HG02763 (cell line): Measurements from ENCODE around the gene UVSSA.
"Not testable (repeated sequence)": the region's sequence is repeated elsewhere in the genome, so short reads cannot be mapped to it uniquely, and the experiment has no call there.

Experiments
- ATAC-seq: cut with Tn5 transposase; IDR thresholded peaks from one replicate; pipeline ENCODE4 v1.9.1; 2021; ENCODE audit warnings: mild to moderate bottlenecking, moderate library complexity; ENCODE audit not compliant: unreplicated experiment

UVSSA gene

DNA sequence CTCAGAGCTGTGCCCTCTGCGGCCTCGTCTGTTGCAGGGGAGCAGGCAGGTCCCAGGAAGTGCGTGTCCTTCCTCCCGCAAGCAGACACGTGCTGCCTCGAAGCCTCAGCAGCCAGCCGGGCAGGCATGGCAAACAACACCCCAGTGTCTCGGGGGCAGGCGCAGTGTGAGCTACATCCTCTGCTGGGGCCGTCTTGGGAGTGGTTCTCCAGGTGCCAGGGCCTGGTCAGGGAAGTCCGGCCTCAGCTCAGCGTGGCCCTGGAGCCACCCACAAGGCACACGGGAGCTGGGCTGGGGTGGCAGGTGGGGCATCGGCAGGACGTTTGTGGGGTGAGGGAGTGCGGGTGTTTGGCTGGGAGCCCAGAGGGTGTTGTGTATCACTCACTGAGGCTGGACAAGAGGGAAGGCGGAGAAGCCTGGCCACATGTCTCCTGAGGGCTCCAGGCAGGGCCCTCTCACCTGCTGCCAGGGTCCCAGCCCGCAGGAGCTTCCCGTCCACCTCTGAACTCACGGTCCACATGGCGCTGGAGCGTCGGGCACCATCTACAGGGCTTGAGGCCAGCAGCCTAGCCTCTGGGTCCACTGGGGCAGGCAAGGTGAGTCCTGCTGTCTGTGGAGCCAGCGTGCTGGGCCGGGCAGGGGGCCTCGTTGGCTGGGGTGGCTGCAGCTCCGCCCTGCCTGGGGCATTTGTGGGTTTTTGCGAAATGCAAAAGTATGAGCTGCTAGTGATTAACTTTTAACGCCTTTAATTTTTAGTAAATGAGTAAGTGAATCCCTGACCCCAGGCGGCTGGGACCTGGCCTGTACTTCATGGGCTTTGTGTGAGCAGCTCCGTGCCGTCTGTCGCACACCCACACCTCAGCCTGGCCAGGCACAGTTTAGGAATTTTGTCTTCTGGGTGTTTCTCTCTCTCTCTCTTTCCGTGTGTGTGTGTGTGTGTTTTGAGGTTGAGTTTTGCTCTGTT, 17.3 kb upstream of the UVSSA start:
- ATAC-seq: no peak

DNA sequence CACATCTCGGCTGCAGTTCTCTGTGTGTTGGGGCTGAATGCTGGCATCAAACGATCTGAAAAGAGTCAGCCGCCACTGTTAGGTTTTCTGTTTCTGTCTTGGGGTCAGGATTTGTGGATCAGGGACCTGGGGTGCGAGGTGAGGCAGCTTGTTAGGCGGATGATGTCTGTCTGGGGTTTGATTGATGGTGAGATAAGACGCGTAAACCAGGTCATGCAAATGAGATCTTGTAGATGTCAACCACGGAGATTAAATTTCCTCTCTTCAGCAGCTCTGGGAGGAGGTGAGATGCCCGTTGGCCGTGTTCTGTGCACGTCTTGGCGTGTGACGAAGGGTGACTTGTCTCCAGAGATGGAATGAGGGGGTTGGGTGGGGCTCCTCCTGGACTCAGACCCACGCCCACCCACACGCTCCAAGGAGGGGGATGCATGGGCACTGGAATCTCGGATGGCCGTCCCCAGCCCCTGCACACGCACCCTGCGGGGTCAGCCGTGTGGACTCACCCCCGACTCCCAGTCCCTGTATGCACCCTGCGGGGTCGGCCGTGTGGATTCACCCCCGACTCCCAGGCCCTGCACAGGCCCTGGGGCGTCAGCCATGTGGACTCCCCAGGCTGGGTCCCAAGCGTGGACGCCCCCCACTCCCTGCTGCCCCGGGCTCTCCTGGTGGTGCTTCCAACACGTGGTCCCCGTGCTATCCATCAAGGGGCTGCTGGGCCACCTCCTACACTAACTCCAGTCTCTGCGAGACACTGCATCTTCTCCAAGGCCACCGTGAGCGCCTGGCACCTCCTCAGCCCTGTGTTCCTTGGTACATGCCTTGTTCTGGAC, 16.0 kb upstream of the UVSSA start:
- no peak for ATAC-seq

DNA sequence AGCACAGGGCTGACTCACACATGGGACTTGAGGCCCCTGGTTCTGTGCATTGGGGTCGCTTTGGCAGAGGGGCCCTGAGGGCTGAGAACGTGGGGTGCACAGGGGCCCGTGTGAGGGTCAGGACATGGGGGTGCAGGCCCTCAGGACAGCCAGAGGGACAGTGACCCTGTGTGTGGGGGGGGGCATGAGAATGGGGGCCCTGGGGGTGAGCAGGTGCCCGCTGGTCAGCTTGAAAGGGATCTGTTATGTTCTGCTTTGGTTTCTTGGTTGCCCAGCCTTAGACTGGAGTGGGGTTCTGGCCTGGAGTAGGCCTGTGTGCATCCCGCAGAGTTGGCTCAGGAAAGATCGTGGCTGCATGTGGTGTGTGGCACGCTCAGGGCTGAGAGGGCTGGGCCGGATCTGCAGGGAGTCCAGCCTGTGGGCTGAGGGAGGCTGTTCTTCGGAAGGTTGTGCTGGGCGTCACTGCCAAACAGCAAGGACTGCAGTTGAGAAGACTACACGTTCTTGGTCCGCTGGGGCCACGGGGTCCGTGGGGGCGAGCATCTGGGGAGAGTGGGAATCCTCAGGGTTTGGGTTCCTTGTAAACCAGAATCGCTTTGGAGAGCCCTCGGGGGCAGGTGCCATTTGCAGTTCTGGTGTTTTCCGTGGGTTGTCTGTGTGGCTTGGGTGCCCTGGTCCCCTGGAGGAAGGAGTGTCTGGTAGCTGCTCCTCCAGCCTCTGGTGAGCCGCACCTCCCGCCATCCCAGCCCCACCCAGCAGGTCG, 15.2 kb upstream of the UVSSA start:
- no peak for ATAC-seq

DNA sequence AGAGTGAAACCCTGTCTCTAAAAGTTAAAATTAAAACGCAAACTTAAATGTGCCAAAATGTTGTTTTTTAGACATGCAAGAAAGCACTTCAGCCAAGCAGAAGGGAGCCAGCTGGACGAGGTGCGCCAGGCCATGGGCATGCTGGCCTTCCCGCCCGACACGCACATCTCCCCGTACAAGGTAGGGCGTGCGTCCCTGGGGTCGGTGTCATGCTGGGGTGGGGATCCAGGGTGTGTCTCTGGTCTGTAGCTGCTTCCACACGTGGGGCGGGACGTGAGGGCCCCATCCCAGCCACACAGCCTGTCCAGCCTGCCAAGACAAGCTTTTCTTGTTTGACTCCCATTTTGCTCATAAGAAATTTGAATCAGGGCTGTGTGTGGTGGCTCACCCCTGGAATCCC, 14.3 kb upstream of the UVSSA start:
- no peak for ATAC-seq

DNA sequence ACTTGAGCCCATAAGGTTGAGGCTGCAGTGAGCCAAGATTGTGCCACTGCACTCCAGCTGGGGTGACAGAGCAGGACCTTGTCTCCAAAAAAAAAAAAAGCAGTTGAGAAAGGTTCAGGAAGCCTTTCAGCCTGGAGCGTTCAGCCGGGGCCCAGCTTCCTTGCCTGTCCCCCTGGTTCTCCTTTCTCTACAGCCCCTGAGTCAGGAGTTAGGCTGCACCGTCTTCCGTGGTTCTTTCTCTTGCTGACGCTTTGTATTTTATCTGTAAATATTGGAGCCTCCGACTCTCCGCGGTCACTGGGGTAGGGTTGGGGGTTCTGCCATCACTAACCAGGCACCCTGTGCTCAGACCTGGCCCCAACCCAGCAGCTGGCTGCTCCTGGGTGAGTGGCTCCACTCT, 13.8 kb upstream of the UVSSA start:
- ATAC-seq: no peak

DNA sequence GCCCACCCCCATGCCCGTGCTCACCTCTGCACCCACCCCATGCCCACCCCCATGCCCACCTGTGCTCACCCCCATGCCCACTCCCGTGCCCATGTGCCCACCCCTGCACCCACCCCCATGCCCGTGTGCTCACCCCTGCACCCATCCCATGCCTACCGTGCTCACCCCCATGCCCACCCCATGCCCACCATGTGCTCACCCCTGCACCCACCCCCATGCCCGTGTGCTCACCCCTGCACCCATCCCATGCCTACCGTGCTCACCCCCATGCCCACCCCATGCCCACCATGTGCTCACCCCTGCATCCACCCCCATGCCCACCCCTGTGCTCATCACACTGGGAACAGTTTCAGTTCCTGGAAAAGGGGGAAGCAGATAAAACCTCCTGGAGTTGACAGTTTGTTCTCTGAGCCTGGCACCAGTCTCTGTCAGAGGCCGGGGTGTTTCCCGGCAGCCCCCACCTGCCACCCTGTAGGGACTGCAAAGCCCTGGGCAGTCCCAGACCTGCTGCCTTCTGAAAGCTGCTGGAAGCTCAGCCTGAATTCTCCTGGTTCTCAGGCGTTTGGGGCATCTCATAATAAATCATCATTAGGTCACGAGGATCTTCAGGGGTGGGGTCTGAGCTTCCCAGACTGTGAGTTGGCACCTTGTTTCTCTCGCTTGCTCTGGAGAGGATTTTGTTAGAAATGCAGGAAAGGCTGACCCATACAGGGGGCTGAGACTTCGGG, 13.0 kb upstream of the UVSSA start:
- not testable (repeated sequence) for ATAC-seq

DNA sequence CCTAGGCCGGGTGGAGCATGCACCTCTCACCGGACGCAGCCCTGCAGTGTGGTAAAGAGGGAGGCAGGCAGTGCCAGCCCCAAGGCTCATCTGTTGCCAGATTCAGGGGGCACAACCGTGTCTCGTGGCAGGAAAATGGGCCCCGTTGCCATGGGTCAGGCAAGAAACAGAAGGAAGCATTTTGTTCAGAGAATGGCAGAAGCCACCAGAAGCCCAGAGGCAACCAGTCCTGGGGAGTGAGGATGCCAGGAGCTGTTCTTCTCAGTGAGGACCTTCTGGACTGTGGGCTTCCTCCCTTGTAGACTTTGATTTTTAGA, 12.5 kb upstream of the UVSSA start:
- ATAC-seq: no peak

DNA sequence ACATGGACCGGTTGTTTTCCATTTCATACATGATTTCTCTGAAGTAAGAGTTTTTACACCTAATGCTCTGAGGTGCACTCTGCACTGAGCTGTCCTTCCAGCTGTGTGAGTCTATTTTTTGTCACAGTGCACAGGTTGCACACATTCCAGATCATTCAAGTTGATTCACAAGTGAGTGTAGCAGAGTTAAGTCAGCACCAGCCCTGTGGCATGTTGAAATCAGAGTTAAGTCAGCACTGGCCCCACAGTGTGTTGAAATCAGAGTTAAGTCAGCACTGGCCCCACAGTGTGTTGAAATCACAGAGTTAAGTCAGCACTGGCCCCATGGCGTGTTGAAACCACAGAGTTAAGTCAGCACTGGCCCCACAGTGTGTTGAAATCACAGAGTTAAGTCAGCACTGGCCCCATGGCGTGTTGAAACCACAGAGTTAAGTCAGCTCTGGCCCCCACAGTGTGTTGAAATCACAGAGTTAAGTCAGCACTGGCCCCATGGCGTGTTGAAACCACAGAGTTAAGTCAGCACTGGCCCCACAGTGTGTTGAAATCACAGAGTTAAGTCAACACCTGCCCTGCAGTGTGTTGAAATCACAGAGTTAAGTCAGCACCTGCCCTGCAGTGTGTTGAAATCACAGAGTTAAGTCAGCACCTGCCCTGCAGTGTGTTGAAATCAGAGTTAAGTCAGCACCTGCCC, 11.7 kb upstream of the UVSSA start:
- ATAC-seq: not testable (repeated sequence)

DNA sequence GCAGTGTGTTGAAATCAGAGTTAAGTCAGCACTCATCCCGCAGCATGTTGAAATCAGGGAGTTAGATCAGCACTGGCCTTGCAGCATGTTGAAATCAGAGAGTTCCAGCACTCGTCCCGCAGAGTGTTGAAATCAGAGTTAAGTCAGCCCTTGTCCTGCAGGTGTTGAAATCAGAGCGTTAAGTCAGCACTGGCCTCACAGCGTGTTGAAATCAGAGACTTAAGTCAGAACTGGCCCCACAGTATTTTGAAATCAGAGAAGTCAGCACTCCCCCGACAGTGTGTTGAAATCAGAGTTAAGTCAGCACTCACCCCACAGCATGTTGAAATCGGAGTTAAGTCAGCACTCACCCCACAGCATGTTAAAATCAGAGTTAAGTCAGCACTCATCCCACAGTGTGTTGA, 10.9 kb upstream of the UVSSA start:
- no peak for ATAC-seq

DNA sequence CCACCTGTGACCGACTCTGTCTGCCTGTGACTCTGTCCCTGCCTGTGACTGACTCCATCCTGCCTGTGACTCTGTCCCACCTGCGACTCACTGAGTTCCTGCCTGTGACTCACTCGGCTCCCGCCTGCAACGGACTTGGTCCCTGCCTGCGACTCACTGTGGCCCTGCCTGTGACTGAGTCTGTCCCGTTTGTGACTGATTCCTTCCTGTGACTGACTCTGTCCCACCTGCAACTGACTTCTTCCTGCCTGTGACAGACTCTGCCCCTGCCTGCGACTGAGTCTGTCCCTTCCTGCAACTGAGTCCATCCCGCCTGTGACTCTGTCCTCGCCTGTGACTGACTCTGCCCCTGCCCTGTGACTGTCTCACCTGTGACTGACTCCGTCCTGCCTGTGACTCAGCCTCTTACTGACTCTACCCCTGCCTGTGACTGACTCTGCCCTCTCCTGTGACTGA, 9.6 kb upstream of the UVSSA start:
- no peak for ATAC-seq

DNA sequence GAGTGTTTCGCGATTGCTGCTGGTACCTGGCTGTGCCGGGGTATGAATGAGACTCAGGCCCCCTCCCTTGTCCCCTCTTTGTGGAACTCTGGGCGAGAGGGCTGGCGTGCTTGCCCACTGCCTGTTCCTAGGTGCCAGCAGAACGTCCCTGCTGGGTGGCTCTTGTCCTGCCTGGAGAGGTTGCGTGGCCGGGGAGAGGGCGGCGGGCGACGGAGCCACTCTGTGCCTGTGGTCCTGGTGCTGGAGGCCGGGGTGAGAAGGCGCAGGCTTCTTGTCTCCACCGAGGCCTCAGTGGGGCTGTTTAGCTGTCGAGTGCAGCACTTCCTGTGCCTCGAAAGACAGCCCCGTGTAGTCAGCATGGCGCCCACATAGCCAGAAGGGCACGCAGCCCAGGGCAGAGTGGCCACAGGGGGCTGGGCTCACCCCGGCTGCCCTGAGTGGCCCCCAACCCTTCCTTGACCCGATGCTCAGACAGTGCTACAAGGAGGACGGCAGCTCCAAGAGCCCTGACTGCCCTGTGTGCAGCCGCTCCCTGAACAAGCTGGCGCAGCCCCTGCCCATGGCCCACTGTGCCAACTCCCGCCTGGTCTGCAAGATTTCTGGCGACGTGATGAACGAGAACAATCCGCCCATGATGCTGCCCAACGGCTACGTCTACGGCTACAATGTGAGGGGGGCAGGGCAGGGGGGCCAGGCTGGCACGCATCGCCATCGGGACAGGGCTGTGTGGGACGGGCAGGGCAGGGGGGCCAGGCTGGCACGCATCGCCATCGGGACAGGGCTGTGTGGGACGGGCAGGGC, 8.9 kb upstream of the UVSSA start:
- no peak for ATAC-seq

DNA sequence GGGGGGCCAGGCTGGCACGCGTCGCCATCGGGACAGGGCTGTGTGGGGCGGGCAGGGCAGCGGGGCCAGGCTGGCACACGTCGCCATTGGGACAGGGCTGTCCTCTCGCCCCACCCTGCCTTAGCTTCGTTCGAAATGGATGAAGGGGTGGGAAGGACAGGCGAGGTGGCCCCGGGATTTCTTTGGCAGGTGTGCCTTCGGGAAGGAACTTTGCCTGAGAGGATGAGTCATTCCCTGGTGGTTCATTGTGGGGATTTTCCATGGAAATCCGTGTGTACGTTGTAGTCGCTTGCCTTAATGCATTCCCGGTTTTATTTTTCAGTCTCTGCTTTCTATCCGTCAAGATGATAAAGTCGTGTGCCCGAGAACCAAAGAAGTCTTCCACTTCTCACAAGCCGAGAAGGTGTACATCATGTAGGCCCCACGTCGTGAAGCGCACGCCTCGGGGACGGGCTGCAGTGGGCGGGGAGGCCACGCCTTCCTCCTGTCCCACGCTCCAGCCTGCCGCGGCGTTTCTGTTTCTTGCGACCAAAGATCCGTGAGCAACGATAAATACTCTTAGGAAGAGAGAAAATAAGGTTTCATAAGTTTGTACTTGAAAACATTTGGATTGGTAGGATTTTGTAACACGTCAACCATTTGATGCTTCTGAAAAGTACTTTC, 8.1 kb upstream of the UVSSA start:
- ATAC-seq: no peak

DNA sequence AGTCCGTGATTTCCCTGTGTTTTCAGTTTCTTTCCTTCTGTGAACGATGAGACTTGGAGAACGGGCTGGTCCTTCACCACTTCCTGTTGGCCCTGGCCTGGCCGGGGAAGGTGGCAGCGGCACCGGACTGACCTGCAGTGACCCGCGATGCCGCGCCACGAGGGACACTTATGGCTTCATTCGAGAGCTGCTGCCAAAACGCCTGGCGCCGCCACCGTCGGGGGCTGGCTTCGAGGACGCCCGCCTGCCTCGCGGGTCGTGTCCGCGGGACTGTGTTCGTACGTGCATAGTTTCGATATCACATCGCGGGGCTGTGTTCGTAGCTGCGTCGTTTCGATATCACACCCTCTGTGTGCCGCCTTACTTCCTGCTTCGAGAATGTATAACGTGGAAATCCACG, 7.5 kb upstream of the UVSSA start:
- no peak for ATAC-seq

DNA sequence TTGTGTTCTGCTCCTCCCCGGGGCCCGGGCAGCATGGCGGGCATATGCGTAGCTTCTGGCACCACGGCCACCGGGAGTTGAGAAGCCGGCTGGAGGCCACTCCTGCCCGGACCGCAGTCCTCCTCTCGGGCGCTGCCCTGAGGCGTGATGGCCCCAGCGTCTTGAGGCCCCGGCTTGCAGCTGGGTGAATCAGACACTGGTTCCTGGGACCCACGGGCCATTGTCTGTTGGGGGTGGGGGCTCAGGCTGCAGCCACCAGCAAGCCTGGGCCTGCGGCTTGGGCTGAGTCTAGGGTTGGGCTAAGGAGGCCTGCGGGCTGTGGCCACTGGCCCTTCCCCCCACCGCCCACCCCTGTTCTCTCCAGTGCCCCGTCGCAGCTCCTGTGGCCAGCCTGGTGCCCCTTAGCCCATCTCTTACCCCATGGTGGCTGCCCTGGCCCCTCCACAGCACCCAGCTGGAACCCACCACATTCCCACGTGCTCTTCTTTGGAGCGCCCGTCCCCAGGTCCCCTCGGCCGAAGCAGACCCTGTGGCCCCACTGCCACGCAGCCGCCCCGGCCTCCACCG, 6.7 kb upstream of the UVSSA start:
- no peak for ATAC-seq

DNA sequence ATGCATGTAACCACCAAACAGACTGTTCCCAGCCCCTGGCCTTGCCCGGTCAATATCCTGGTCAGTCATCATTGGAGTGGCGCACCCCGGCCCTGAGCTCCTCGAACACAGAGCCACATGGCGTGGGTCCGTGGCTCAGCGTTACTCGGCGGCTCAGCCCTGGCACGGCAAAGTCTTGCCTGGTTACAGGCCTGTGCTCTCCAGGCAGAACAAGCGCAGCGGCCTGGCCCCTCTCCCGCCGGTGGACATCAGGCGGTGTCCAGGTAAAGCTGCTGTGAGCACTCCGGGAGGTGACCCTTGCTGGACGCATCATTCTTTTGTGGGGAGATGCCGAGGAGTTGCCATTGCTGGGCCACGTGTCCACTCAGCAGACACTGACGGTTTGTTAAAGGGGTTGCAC, 6.1 kb upstream of the UVSSA start:
- no peak for ATAC-seq

DNA sequence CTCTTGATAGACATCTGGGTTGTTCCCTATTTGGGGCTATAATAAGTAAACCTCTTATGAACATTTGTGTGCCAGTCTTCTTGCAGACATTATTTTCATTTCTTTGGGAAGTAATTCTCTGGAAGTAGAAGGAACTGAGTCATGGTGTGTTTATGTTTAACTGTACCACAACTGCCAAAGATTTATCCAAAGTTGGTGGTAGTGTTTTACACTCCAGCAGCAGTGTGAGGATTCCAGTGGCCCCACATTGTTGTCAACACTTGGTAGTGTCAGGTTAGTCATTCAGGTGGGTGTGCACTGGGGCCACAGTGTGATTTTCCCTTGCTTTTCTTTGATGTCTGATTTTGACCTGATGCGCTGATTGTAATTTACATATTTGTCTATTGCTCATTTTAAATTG, 5.0 kb upstream of the UVSSA start:
- no peak for ATAC-seq

DNA sequence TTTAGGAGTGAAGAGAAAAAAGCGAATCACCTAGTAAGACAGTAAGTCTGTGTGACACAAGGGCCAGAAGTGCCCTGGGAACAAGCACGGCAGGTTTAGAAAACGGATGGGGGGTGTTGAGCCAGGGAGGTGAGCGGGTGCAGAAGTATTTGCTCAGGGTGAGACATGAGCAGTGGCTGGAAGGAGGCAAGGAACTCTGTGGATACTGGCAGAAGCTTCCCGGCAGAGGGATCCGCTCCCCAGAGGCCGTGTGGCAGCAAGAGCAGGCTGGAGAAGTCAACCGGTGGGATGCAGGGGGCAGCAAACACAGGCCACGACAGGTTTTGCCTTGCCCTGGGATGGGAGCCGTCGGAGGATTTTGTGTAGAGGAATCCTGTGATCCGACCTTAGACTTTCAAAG, 2.3 kb upstream of the UVSSA start:
- ATAC-seq: no peak
